ENCODE results near the gene ARFRP1.

ARFRP1 gene

DNA sequence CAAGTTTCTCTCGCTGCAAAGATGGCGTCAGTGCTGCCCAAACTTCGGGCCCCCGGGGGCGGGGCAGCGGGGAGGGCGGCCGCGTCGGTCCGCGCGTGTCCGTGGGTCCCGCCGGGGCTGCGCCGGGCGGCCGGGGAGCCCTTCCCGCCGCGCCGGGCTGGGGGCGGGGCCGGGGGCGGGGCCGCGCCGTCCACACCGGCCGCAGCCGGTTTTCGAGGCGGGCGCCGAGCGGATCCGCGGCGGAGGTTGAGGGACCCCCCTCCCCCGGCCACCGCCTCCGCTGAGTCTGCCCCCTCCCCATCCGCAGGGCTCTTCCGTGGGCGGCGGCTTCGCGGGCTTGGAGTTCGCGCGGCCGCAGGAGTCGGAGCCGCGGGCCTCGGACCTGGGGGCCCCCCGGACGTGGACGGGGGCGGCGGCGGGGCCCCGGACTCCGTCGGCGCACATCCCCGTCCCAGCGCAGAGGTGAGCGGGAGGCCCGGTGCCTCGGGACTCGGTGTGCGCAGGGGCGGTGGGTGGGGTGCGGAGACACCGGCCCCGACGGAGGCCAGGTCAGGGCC, 32.4 kb upstream of the ARFRP1 start:
- Mint-ChIP-seq H3K4me3 (peak overlapping the region; percentile 61 to 67), H3K36me3 (ENCODE audit: insufficient read depth) (peaks cover 45% of the 10 kb centered on the region), H3K27me3 (no peaks in the 10 kb centered on the region), H3K27ac (no peak overlapping the region), H3K4me1 (ENCODE audit: low read depth in 2 of 2) (peaks cover 13 to 18% of the 10 kb centered on the region in 2 donors), H3K9me3 (no peaks in the 10 kb centered on the region)
- DNase-seq: peak; percentile 33 to 46 (median 41)
- peak; percentile 6 for ATAC-seq (replicated peaks)

DNA sequence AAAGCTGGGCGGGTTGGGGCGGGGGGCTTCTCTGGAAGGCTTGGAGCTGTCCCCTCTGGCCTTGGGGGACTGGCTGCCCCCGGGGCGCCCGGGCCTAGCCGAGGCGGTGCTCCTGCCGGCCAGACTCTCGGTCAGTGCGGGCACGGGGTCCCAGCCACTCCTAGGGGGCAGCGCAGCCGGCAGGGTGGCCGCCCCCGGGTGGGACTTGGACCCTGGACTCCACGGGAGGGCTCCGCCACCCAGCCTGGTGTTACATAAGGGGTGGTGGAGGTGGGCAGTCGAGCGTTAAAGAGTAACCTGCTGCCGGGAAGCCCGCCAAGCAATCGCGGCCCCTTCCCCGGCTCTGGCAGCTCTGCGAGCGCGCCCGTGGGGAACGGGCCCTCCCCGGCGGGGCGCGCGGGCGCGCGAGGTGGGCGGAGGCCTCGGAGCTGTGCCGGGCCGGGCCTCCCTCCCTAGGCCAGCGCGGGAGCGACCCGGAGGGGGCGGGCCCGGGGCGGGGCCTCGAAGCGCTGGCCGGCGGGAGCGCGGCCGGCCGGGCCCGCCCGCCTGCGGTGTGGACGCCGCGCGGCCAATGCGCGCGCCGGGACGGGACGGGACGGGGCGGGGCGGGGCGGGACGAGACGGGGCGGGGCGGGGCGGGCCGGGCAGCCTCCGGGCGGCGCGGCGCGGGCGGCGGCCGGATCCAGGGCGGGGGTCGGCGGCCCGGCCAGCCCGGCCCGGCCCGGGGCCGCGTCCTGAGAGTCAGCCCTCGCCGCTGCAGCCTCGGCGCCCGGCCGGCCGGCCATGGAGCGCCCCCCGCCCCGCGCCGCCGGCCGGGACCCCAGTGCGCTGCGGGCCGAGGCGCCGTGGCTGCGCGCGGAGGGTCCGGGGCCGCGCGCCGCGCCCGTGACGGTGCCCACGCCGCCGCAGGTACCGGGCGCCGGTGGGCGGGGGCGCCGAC, 31.6 kb upstream of the ARFRP1 start, which contains the start of gene SLC2A4RG:
TSS of gene SLC2A4RG (plus strand) at position 647 of the 940 bp plus-strand sequence. CDS start at position 784, 137 bp downstream.
- peak; percentile 19 for ATAC-seq (replicated peaks)
- no peaks in the 10 kb centered on the region for H3K9me3 Mint-ChIP-seq
- peak; percentile 47 to 53 (median 49) for DNase-seq
- peak within 1 kb of the TSS in 1 of 2 donors; percentile 20 for H3K27ac Mint-ChIP-seq
- H3K36me3 Mint-ChIP-seq (ENCODE audit: insufficient read depth): peaks cover 47% of the 10 kb centered on the region
- H3K27me3 Mint-ChIP-seq: no peaks in the 10 kb centered on the region
- H3K4me1 Mint-ChIP-seq (ENCODE audit: low read depth in 2 of 2): peaks cover 14 to 18% of the 10 kb centered on the region in 2 donors
- H3K4me3 Mint-ChIP-seq: peak within 1 kb of the TSS; percentile 81 to 86

DNA sequence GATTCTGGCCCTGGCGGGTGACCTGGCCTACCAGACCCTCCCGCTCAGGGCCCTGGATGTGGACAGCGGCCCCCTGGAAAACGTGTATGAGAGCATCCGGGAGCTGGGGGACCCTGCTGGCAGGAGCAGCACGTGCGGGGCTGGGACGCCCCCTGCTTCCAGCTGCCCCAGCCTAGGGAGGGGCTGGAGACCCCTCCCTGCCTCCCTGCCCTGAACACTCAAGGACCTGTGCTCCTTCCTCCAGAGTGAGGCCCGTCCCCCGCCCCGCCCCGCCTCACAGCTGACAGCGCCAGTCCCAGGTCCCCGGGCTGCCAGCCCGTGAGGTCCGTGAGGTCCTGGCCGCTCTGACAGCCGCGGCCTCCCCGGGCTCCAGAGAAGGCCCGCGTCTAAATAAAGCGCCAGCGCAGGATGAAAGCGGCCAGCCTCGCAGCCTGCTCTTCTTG, 30.9 kb upstream of the ARFRP1 start:
- Mint-ChIP-seq H3K4me3 (peak overlapping the region; percentile 81 to 86), H3K36me3 (ENCODE audit: insufficient read depth) (peaks cover 47% of the 10 kb centered on the region), H3K27me3 (no peaks in the 10 kb centered on the region), H3K9me3 (no peaks in the 10 kb centered on the region), H3K4me1 (ENCODE audit: low read depth in 2 of 2) (peaks cover 19 to 21% of the 10 kb centered on the region in 2 donors), H3K27ac (peak overlapping the region in 1 of 2 donors; percentile 20)
- ATAC-seq (replicated peaks) (no peak), DNase-seq (peak; percentile 33 to 40 (median 35))

DNA sequence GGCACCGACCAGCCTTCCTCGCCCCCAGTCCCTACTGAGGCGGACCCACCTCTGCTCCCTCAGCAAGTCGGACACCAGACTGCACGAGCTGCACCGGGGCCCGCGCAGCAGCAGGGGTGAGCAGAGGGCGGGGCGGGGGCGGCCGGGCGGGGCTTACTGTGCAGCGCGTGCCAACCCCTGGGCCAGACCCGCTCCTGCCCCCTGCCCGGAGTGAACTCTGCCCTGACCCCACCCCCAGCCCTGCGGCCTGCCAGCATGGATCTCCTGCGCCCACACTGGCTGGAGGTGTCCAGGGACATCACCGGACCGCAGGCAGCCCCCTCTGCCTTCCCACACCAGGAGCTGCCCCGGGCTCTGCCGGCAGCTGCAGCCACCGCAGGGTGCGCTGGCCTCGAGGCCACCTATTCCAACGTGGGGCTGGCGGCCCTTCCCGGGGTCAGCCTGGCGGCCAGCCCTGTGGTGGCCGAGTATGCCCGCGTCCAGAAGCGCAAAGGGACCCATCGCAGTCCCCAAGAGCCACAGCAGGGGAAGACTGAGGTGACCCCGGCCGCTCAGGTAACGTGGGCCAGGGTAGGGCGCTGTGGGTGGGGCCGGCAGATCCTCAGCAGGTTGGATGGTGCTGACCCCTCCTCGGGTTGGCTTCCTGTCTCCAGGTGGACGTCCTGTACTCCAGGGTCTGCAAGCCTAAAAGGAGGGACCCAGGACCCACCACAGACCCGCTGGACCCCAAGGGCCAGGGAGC, 30.3 kb upstream of the ARFRP1 start:
- Mint-ChIP-seq H3K27ac (peak overlapping the region in 1 of 2 donors; percentile 20), H3K9me3 (no peaks in the 10 kb centered on the region), H3K4me3 (peak overlapping the region; percentile 81 to 86), H3K27me3 (no peaks in the 10 kb centered on the region), H3K36me3 (ENCODE audit: insufficient read depth) (peaks cover 45% of the 10 kb centered on the region), H3K4me1 (ENCODE audit: low read depth in 2 of 2) (peaks cover 22 to 24% of the 10 kb centered on the region in 2 donors)
- DNase-seq (peak in 1 of 3 experiments; percentile 35), ATAC-seq (replicated peaks) (no peak)

DNA sequence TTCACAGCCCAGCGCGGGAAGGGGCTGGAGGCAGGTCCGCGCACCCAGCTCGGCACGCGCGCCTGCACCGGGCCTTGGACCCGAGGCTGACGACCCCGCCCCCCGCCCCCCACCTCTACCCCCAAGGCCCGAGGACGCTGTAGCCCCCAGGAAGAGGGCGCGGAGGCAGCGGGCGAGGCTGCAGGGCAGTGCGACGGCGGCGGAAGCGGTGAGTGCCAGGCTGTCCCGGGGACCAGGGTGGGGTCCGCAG, 29.8 kb upstream of the ARFRP1 start:
- DNase-seq (no peak), ATAC-seq (replicated peaks) (no peak)
- H3K27ac Mint-ChIP-seq: no peak overlapping the region
- peaks cover 22 to 24% of the 10 kb centered on the region in 2 donors for H3K4me1 Mint-ChIP-seq (ENCODE audit: low read depth in 2 of 2)
- H3K9me3 Mint-ChIP-seq: no peaks in the 10 kb centered on the region
- peak overlapping the region; percentile 81 to 86 for H3K4me3 Mint-ChIP-seq
- peaks cover 43% of the 10 kb centered on the region for H3K36me3 Mint-ChIP-seq (ENCODE audit: insufficient read depth)
- no peaks in the 10 kb centered on the region for H3K27me3 Mint-ChIP-seq

DNA sequence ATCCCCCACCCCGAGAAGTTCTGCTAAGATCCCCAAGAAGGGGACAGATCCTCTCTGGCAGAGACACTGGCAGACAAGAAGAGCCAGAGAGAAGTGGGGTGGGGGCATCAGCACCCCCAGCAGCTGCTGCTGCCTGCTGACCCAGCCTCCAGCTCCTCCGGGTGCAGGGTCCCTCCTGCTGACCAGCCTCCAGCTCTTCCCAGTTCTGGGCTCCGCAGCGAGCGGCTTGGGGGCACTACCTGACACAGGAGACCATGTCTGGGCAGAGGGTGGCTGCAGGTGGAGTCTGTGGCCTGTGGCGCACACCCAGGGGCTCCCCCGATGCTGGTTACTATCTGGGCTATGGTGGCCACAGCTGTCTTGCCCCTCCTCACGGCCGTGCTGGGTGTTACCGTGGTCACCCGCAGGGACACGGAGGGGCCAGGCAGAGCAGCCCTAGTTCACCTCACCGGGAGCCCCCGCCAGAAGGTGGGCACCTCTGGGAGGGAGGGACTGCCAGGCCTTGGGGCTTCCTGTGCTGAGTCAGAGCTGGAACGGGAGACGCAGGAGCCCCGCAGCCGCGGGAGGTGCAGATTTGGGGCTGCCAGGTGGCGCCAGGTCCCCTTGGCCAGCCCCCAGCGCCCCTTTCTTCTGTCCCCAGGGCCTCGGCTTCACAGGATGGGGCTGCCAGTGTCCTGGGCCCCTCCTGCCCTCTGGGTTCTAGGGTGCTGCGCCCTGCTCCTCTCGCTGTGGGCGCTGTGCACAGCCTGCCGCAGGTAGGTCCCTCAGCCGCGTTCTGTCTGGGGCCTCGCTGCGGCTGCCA, 29.3 kb upstream of the ARFRP1 start:
- H3K36me3 Mint-ChIP-seq (ENCODE audit: insufficient read depth): peaks cover 43% of the 10 kb centered on the region
- H3K27ac Mint-ChIP-seq: peak overlapping the region; percentile 41 to 83
- H3K4me3 Mint-ChIP-seq: peak overlapping the region; percentile 81 to 86
- DNase-seq (peak; percentile 50 to 59 (median 53)), ATAC-seq (replicated peaks) (peak; percentile 38)
- H3K27me3 Mint-ChIP-seq: no peaks in the 10 kb centered on the region
- H3K9me3 Mint-ChIP-seq: no peaks in the 10 kb centered on the region
- peaks cover 22 to 24% of the 10 kb centered on the region in 2 donors for H3K4me1 Mint-ChIP-seq (ENCODE audit: low read depth in 2 of 2)

DNA sequence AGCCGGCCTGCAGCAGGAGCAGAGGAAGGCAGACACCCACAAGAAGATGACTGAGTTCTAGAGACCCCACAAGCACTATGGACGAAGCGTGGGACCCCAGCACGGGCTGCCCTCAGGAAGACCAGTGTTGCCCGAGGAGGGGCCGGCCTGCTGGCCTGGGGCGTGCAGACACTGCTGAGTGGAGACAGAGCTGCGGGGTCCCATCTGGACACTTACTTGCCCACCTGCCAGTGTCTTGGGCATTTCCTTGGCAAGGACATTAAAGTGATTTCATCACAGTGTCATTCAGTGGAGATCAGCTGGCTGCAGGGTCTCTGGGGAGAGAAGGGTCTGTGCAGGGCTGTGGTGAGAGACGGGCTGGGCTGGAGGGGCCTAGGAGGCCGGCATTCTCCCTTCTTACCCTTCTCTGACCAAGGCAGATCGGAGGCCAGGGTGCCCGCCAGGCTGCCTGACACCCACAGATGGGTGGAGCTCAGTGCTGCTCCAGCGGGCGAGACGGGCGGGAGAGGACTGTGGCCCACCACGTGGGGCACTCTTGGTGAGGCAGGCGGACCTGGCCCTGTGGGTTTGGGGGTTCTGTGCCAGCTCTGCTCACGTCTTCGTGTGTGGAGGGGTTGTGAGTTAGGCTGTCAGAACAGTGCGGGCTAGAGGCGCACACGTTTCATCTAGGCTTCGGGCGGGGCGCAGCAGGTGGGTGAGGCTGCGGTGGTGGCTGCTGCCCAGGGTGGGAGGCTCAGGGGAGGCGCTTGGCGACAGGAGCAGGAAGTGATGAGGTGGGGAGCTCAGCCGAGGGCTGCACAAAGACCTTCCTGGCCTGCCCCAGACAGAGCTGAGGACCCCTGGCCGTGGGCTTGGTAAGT, 28.3 kb upstream of the ARFRP1 start, which contains the start of gene LIME1:
TSS of gene LIME1 (plus strand) at position 806 of the 860 bp plus-strand sequence. CDS start 886 bp downstream, outside the sequence.
- peak; percentile 79 to 82 (median 79) for DNase-seq
- H3K4me3 Mint-ChIP-seq: peak within 1 kb of the TSS; percentile 81 to 86
- H3K4me1 Mint-ChIP-seq (ENCODE audit: low read depth in 2 of 2): peaks cover 22 to 23% of the 10 kb centered on the region in 2 donors
- peak; percentile 72 for ATAC-seq (replicated peaks)
- no peaks in the 10 kb centered on the region for H3K27me3 Mint-ChIP-seq
- no peaks in the 10 kb centered on the region for H3K9me3 Mint-ChIP-seq
- peak within 1 kb of the TSS; percentile 41 to 83 for H3K27ac Mint-ChIP-seq
- peaks cover 39% of the 10 kb centered on the region for H3K36me3 Mint-ChIP-seq (ENCODE audit: insufficient read depth)

DNA sequence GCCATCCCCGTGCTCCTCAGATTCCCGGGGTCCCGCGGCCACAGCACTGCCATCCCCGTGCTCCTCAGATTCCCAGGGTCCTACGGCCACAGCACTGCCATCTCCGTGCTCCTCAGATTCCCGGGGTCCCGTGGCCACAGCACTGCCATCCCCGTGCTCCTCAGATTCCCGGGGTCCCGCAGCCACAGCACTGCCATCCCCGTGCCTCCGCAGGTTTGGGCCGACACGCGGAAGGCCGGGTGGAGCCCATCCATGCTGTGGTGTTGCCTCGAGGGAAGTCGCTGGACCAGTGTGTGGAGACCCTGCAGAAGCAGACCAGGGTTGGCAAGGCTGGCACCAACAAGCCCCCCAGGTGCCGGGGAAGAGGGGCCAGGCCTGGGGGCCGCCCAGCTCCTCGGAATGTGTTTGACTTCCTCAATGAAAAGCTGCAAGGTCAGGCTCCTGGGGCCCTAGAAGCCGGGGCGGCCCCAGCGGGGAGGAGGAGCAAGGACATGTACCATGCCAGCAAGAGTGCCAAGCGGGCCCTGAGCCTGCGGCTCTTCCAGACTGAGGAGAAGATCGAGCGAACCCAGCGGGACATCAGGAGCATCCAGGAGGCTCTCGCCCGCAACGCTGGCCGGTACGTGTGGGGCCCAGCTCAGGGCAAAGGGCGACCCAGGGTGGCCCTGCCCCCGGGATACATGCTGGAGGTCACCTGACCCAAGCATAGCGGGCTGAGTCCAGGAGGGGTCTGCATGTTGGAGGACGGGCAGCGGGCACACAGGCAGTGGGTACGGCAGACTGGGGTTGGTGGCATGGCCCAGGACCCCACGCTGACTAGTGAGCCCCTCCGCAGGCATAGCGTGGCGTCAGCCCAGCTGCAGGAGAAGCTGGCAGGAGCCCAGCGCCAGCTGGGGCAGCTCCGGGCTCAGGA, 27.4 kb upstream of the ARFRP1 start:
- Mint-ChIP-seq H3K27me3 (no peaks in the 10 kb centered on the region), H3K9me3 (no peaks in the 10 kb centered on the region), H3K27ac (peak overlapping the region; percentile 41 to 83), H3K4me1 (ENCODE audit: low read depth in 2 of 2) (peaks cover 22 to 23% of the 10 kb centered on the region in 2 donors), H3K4me3 (peak overlapping the region; percentile 81 to 86), H3K36me3 (ENCODE audit: insufficient read depth) (peaks cover 36% of the 10 kb centered on the region)
- no peak for ATAC-seq (replicated peaks)
- no peak for DNase-seq

DNA sequence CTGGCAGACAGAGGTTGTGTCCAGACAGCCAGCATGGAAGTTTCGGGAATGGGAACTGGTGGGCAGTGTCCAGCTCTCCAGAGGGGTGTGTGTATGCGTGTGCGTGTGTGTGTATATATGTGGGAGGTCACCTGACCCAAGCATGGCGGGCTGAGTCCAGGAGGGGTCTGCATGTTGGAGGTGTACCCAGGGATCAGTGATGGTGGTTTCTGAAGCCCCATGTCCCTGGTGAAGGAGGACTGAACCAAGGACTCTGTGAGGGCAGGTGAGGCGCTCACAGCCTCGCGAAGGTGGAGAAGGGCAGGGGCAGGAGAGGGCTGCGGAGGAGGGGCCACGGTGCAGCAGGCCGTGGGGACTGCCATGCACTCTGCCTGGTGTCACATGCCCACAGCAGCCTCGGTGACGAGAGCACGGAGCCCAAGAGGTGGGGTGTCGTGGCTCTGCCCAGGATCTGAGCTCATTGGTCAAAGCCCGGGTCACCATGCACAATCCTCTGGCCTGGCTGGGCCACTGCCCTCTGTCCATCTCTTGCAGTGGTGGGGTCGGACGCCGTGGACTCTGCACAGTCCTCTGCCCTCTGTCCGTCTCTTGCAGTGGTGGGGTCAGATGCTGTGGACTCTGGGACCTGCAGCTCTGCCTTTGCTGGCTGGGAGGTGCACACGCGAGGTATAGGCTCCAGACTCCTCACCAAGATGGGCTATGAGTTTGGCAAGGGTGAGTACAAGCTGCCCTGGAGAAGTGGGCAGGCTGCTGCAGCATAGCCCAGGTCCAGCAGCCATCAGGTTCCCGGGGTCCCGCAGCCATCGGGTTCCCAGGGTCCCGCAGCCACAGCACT, 26.6 kb upstream of the ARFRP1 start:
- DNase-seq: no peak
- no peak overlapping the region for H3K4me3 Mint-ChIP-seq
- no peak for ATAC-seq (replicated peaks)
- peak overlapping the region in 1 of 2 donors; percentile 42 for H3K27ac Mint-ChIP-seq
- H3K27me3 Mint-ChIP-seq: no peaks in the 10 kb centered on the region
- peaks cover 44% of the 10 kb centered on the region for H3K36me3 Mint-ChIP-seq (ENCODE audit: insufficient read depth)
- peaks cover 26 to 27% of the 10 kb centered on the region in 2 donors for H3K4me1 Mint-ChIP-seq (ENCODE audit: low read depth in 2 of 2)
- no peaks in the 10 kb centered on the region for H3K9me3 Mint-ChIP-seq

DNA sequence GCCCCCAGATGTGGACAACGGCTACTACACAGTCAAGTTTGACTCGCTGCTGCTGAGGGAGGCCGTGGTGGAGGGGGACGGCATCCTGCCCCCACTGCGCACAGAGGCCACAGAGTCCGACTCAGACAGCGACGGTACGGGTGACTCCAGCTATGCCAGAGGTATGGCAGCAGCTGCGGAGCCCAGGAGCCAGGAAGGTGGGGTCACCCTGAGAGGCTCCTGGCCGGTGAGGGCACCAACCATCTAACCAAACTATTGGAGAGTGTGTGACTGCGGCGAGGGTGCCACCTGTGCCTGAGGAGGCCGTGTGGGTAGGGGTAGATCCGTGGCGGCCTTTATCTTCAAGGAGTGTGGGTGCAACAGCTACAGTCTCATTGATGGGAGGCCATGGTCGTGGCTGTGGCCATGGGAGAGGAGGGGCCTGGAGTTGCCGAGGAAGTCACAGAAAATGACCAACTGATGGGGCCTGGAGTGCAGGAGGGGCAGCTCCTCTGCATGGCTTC, 25.9 kb upstream of the ARFRP1 start:
- Mint-ChIP-seq H3K27ac (peak overlapping the region in 1 of 2 donors; percentile 42), H3K4me1 (ENCODE audit: low read depth in 2 of 2) (peaks cover 30% of the 10 kb centered on the region in 2 donors), H3K27me3 (no peaks in the 10 kb centered on the region), H3K4me3 (no peak overlapping the region), H3K36me3 (ENCODE audit: insufficient read depth) (peaks cover 41% of the 10 kb centered on the region), H3K9me3 (no peaks in the 10 kb centered on the region)
- DNase-seq (no peak), ATAC-seq (replicated peaks) (no peak)
